ENCODE measurements around the gene TBC1D16. TPM values are rescaled to one million over a fixed set of nuclear protein-coding genes. Genes with fewer than 3 reads are reported as not detected.
A peak's percentile ranks its signal among the peaks of the same experiment; 100 is the strongest.

Gene TBC1D16
- total and polyA plus RNA-seq, 5 experiments from 2014 or later = 0.48 to 3.1 (median 0.89) TPM

DNA sequence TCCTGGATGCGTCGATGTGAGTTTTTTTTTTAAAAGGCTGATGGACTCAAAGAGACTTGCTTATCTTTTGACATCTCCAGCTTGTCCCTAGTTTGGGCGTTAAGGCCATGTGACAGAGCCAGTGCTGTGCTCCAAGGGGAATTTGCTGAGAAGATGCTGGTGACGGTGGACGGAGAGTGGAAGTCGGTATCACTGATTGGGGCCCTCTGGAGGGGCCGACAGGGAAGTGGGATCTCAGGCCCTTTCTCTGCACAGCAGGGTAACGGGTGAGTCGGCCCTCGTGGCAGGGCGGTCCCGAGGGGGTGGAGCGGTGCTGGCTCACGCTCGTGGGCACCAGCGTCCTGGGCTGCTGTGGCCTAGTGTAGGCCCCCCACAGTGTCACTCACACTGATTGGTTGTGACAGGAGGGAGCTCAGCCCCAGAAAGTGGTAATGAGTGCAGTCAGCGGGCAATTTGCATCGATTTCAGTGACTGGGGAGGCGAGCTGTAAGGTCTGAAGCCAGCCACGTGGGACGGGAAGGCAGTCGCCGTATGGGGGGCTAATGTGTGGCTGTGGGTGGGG is 91.3 kb downstream of the TBC1D16 start:
- H3K4me1 Mint-ChIP-seq = peaks cover 8 to 43% (median 25%) of the 10 kb centered on the region in 4 donors
- DNase-seq (peak in 1 of 10 donors; percentile 36), ATAC-seq (no peak)
- H3K27ac Mint-ChIP-seq = peak overlapping the region in 2 of 10 donors; percentile 48 to 73
- H3K27me3 Mint-ChIP-seq = no peaks in the 10 kb centered on the region
- H3K4me3 Mint-ChIP-seq = peak overlapping the region in 1 of 10 donors; percentile 11
- H3K9me3 Mint-ChIP-seq = no peaks in the 10 kb centered on the region
- POLR2A ChIA-PET = no interaction called here
- no peaks in the 10 kb centered on the region for H3K36me3 Mint-ChIP-seq

DNA sequence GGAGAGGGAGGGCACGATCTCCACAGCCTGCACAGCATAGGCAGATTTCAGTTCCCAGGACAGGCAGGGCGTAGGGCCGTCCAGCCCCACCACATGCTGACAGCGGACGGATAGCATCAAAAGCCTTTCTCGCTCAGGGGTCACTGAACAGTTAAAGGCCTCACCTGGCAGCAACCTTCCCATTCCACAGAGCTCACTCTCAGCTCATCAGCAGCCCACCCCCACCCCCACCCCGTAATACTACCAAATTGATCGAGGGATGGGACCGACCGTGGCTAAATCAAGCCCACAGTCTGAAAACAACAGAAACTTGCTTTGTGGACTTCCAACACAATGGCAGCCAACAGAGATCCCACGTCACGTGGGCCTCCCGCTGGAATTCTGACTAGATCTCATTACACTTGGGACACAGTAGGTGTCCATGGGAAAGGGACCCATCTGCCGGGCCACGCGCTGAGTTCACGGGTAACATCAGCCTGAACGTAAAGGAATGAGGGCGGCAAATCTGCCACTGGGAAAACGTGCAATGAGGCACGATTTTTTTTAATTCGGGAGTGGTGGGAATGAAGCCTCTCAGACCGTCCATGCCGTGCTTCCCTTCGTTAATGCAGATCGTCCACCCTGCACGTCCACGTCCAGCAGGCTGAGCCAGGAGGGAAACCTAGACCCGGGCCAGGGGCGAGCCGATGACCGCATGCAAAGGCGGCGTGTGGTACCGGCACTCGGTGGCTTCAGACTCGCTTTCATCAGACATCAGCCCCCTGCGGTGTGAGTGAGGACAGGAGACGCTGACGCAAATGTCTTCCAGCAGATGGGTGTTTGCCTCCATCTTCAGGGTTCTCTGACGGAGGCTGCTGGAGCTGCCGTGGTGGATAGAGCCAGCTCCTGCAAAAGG is 92.1 kb downstream of the TBC1D16 start:
- H3K4me3 Mint-ChIP-seq = peak overlapping the region in 9 of 10 donors; percentile 44 to 80 (median 64)
- H3K27me3 Mint-ChIP-seq = no peaks in the 10 kb centered on the region
- H3K27ac Mint-ChIP-seq = peak overlapping the region in 6 of 10 donors; percentile 71 to 87 (median 82)
- POLR2A ChIA-PET = no interaction called here
- peaks cover 8 to 47% (median 27%) of the 10 kb centered on the region in 4 donors for H3K4me1 Mint-ChIP-seq
- DNase-seq = peak in 1 of 10 donors; percentile 41
- no peak for ATAC-seq
- H3K9me3 Mint-ChIP-seq = no peaks in the 10 kb centered on the region
- H3K36me3 Mint-ChIP-seq = no peaks in the 10 kb centered on the region

DNA sequence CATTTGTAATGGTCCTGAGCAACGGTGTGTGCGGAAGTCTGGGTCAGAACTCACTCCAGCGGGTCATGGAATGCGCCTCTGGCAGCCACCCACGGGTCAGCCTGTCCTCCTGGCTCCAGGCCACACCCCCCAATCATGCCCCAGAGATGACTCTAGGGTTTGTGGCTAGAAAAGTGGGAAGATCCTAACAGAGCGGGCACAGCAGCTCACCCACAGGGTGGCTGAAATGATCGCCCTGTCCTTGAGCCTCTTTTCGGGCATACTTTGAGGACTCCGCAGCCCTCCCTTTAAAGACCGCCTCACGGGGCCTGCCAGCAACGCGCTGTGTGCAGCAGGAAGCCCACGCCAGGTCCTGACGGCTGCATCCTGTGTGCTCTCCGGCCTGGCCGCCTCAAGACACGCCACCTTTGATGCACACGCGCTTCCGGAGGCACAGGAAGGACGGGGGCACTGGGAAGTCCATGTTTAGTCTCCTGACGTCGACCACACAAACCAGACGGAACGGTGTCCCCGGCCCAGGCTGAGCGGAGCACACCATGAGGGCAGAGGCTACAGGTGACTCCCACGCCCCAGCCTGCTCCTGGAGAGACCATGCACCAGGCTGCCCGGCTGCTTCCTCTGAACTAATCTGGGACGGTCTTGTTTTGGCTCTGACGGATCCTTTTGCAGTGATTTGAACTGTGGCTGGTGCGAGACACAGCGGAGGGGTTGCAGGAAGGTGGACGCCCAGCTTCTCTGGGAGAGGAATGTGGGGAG is 92.9 kb downstream of the TBC1D16 start:
- ATAC-seq (peak; percentile 25 to 80), DNase-seq (peak in 2 of 10 donors; percentile 29 to 53)
- H3K4me1 Mint-ChIP-seq = peaks cover 10 to 55% (median 33%) of the 10 kb centered on the region in 4 donors
- peak overlapping the region; percentile 44 to 80 (median 62) for H3K4me3 Mint-ChIP-seq
- no peaks in the 10 kb centered on the region for H3K9me3 Mint-ChIP-seq
- H3K27me3 Mint-ChIP-seq = no peaks in the 10 kb centered on the region
- H3K27ac Mint-ChIP-seq = peak overlapping the region in 7 of 10 donors; percentile 71 to 87 (median 82)
- H3K36me3 Mint-ChIP-seq = no peaks in the 10 kb centered on the region
- POLR2A ChIA-PET = no interaction called here

DNA sequence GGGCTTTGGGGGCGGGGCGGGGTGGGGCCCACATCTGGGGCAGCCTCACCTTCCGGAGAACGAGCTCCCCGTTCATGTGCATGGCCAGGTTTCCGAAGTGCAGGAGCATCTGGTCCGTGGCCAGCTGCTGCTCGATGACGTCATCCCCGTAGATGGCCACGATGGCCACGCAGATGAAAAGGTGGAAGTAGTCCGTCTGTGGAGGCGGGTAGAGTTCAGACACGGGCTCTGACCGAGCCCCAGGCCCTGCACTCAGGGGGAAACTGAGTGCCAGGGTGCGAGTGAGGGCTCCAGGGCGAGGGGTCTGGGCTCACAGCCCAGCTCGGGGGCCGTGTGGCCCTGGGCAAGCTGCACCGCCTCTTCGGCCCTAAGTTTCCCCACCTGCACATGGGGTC is 93.7 kb downstream of the TBC1D16 start:
- no peaks in the 10 kb centered on the region for H3K36me3 Mint-ChIP-seq
- ATAC-seq (no peak), DNase-seq (peak in 1 of 10 donors; percentile 51)
- H3K27ac Mint-ChIP-seq = peak overlapping the region in 1 of 10 donors; percentile 83
- POLR2A ChIA-PET = no interaction called here
- H3K4me3 Mint-ChIP-seq = no peak overlapping the region
- no peaks in the 10 kb centered on the region for H3K9me3 Mint-ChIP-seq
- peaks cover 15 to 60% (median 40%) of the 10 kb centered on the region in 4 donors for H3K4me1 Mint-ChIP-seq
- no peaks in the 10 kb centered on the region for H3K27me3 Mint-ChIP-seq

DNA sequence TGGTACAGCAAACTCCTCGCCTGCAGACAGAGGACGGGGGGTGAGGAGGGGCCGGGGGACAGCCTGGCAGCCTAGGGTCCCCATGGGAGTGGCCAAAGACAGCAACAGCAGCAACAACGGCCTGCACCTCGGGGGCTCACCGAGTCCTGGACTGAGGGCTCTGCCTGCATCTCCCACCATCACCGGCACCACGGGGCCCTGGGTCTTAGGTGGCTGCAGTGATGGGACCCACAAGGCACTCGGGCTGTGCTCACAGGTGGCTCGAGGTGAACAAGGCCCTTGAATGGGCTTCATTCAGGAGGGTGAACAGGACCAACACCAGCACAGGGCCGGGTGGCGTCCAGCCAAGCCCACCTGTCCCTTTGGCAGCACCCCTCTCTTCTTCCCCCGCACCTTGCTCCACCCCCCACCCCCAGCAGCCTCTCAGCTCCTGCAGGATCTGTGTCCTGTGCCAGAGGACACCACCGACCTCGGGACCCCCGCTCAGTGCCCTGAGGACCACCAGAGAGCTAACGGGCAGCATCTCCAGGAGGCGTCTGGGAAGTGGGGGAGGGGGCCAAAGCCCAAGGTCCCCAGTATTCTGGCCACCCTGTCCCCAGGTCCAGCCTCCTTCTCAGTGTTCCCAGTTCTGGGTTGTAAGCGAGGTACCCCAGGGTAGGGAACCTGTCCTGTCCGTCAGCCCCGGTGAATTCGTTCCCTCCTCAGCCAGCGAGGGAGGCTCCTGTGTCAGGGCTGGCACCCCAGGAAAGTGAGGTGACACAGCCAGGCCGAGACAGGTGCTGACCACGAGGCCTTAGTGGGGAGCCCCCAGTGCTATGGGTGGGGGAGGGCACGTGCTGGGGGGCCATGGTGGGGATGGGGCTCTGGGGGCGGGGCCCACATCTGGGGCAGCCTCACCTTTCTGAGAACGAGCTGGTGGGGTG is 94.3 kb downstream of the TBC1D16 start:
- Mint-ChIP-seq H3K4me3 (no peak overlapping the region), H3K27me3 (no peaks in the 10 kb centered on the region), H3K27ac (no peak overlapping the region), H3K9me3 (no peaks in the 10 kb centered on the region), H3K36me3 (no peaks in the 10 kb centered on the region), H3K4me1 (peaks cover 15 to 65% (median 43%) of the 10 kb centered on the region in 4 donors)
- peak in 1 of 10 donors; percentile 50 for DNase-seq
- POLR2A ChIA-PET = no interaction called here
- ATAC-seq = no peak

DNA sequence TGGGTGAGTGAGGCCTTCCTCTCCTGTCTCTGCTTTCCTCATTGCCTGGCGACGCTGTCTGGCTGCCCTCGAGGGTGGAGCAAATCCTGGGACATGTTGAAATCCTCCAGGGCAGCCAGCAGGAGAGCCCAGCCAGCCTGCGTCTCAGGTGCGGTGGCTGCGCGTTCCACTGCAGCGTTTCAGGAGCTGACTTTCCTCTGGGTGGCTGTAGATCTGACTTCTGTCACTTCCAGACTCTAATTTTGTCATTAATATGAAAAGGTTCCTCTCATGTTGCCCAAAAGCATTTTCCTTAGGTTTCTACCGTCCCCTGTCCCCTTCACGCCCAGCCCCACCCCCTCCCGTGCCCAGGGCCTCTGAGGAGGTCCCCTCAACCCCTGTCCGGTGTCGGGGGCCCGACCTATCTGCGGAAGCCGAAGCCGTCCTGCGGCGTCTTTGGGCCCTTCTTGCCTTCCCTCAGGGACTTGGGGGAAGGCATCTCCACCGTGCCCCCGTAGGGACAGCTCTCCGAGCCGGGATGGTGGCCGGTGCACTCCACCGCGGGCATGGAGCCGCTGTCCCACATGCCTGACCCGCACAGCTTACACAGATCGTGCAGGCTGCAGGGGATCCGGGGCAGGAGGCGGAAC is 95.1 kb downstream of the TBC1D16 start:
- POLR2A ChIA-PET = no interaction called here
- Mint-ChIP-seq H3K27me3 (no peaks in the 10 kb centered on the region), H3K4me3 (no peak overlapping the region), H3K9me3 (no peaks in the 10 kb centered on the region), H3K27ac (peak overlapping the region in 3 of 10 donors; percentile 51 to 90 (median 69)), H3K36me3 (no peaks in the 10 kb centered on the region), H3K4me1 (peaks cover 18 to 73% (median 51%) of the 10 kb centered on the region in 4 donors)
- DNase-seq = peak in 1 of 10 donors; percentile 52
- no peak for ATAC-seq

DNA sequence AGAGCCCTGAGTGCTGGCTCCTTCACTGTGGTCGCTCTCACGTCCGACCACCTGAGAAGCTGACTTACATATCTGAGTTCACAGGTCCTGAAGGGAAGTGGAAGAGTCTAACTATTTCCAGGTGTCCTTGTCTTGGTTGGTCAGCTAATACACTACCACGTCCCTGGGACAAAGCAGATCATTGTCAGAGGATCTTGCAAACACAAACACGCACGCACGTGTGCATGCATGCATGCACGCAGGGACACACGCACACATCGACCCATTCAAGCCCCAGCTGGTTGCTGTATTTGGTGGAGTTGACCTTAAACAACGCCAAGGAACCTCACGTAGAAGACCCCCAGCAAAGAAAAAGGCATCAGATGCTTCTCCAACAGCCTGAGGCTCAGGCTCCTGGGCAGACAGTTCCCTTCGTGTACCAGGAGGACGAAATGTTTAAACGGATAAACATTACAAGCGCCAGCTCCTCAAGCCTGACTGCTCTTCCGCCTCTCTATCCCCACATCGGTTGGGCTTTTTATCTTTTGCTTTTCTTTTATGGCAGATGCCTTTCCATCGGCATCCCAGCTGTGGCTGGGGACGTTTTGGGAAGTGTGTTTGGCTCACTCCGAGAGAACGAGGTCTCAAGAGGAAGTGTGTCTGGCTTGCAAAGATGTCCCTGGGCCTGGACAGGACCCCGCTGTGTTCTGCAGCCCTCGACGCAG is 95.8 kb downstream of the TBC1D16 start:
- DNase-seq (peak in 1 of 10 donors; percentile 32), ATAC-seq (no peak)
- H3K9me3 Mint-ChIP-seq = no peaks in the 10 kb centered on the region
- H3K27ac Mint-ChIP-seq = peak overlapping the region in 6 of 10 donors; percentile 58 to 97 (median 66)
- H3K27me3 Mint-ChIP-seq = no peaks in the 10 kb centered on the region
- no peaks in the 10 kb centered on the region for H3K36me3 Mint-ChIP-seq
- no peak overlapping the region for H3K4me3 Mint-ChIP-seq
- H3K4me1 Mint-ChIP-seq = peaks cover 21 to 79% (median 55%) of the 10 kb centered on the region in 4 donors
- POLR2A ChIA-PET = no interaction called here

DNA sequence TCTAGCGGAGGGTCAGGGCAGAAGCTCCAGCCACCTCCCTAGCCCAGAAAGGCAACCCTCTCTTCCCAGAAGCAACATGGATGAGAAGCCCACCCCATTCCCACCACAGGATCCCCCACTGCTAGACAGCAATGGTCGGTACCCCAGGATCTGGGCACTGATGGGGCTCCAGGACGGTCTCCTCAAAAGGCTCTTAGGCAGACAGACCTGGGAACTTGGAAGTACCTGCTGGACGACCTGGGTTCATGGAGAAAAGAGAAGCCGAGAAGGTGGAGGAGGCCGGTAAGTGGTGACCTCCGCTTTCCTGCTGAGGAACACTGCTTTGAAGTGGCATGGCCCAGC is 96.6 kb downstream of the TBC1D16 start:
- Mint-ChIP-seq H3K4me1 (peaks cover 21 to 85% (median 61%) of the 10 kb centered on the region in 4 donors), H3K9me3 (no peaks in the 10 kb centered on the region), H3K36me3 (no peaks in the 10 kb centered on the region), H3K27ac (peak overlapping the region in 6 of 10 donors; percentile 28 to 97 (median 75)), H3K4me3 (no peak overlapping the region), H3K27me3 (peaks cover 0 to 2% (median 0%) of the 10 kb centered on the region in 5 donors)
- ATAC-seq = no peak
- POLR2A ChIA-PET = no interaction called here
- DNase-seq = peak in 1 of 10 donors; percentile 31

DNA sequence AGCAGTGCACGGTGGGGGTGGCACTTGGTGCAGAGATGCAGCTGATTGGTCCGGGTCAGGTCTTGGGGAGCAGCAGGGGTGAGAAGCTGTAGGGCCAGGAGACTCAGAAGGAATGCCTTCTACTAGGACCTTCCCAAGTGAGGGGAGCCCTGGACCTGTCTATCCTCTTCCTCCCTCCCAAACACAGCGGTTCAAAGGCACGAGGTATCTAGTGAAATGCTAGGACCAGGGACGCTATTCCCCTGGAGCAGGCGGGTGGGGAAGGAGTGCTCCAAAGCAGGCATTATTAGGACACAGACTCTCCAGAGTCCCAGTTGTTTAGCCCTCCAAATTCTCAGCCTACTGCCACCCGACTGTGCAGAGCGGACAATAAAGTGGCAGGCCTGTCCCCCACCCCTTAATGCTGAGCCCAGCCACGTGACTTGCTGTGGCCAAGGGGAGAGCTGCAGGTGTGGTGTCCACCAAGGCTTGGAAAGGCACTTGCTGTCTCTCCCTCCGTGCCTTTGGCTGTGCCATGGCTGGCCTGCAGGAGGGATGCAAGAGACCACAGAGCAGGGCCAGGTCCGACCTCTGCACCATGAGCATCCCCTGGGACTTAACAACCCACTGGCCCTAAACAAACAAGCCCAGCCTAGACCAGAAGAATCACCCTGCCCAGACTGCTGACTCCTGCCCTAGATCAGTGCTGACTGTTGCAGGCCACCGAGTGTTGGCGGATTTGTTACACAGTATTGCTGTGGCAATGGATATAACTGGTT is 97.2 kb downstream of the TBC1D16 start:
- Mint-ChIP-seq H3K4me1 (peaks cover 26 to 86% (median 64%) of the 10 kb centered on the region in 4 donors), H3K36me3 (no peaks in the 10 kb centered on the region), H3K27ac (peak overlapping the region in 5 of 10 donors; percentile 69 to 97 (median 90)), H3K4me3 (peak overlapping the region in 1 of 10 donors; percentile 8), H3K9me3 (no peaks in the 10 kb centered on the region), H3K27me3 (peaks cover 0 to 4% (median 0%) of the 10 kb centered on the region in 5 donors)
- DNase-seq = peak in 1 of 10 donors; percentile 16
- POLR2A ChIA-PET = no interaction called here
- no peak for ATAC-seq

DNA sequence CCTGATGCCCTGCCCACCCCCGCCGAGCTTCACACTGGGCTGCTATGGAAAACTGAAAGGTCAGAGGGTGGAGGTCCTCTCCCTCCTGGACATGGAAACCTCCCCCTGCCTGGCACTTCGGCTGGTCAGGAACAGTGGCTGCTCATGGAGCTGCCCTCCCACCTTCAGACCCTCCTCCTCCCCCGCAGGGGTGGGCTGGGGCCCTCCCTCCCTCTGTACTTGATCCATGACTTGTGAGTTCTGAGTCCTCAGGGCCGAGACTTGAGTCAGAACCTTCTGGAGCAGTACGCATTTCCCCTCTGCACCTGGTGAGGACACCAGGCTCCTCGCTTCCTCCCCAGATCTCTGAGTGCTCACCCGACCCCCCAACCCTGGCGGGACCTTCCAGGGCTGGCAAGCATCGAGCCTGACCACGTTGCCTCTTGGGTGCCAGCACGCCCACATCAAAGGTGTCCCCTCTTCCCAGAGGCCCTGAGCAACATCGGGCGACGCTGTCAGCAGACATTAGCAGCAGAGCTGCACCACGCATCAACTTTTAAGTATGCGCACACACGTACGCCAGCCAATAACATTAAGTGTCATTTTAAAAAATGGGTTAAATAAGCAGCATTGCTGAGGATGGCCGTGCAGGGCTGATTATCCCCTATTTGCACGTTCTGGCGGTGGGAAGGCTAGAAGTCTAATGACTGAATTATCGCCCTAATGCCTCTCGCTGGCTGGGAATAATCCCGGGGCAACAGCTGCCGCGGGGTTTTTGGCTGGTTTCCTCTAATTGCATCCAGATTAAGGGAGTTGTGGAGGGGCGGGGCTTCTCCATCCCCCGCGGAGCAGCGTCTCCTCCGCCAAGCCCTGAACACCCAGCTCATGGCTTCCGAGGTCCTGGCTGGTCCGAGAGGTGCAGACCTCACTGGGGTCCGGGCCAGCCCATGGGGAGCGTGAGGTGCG is 98.0 kb downstream of the TBC1D16 start:
- POLR2A ChIA-PET = no interaction called here
- DNase-seq = peak in 6 of 10 donors; percentile 23 to 55 (median 44)
- Mint-ChIP-seq H3K9me3 (no peaks in the 10 kb centered on the region), H3K4me3 (peak overlapping the region in 6 of 10 donors; percentile 75 to 85 (median 80)), H3K36me3 (no peaks in the 10 kb centered on the region), H3K27me3 (peaks cover 0 to 7% (median 0%) of the 10 kb centered on the region in 5 donors), H3K4me1 (peaks cover 29 to 88% (median 65%) of the 10 kb centered on the region in 4 donors), H3K27ac (peak overlapping the region in 6 of 10 donors; percentile 90 to 97 (median 94))
- ATAC-seq = peak in 1 of 2 donors; percentile 78

All from naive thymus-derived CD8-positive, alpha-beta T cell (primary cell).